ENCODE results near the gene GRIPAP1. TPM values are rescaled to one million over a fixed set of nuclear protein-coding genes. Genes with fewer than 3 reads are reported as not detected.

The GRIPAP1 gene
- total RNA-seq, 4 donors from 2014 or later: 24.7 to 36.4 (median 33.7) TPM

DNA sequence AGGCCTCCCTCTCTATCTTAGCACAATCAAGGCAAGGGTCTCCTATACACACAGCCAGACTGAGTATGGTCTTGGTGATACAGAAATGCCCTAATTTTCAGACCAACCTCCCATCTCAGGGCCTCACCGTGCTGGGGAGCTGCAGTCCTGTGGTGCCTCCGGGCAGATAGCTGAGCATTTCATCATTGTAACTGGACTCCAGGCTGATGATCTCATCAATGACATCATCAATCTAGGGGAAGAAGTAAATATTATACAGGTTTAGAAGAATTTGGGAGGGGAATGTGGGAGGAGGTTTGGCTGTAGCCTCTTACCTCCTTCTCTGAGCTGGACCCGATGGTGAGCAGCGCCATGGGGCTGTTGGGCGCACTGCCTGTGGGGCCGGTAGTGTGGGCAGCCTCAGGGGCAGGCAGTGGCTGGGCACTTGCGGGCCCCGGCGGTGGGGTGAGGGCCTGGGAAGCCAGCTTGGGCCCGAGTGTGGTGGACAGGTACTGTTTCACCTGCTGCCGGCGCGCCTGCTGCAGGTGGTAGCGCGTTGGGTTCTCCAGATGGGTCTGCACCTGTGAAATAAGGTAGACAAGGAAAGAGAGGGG lies 35.9 kb upstream of the GRIPAP1 start:
- WGBS: 93% methylated on average over 15 of the region's 15 CpGs
- Histone ChIP-seq H3K36me3 (peaks cover 23 to 62% (median 52%) of the 10 kb centered on the region in 4 donors), H3K27me3 (no peaks in the 10 kb centered on the region), H3K4me3 (no peak overlapping the region), H3K4me1 (peaks cover 13 to 59% (median 39%) of the 10 kb centered on the region in 4 donors), H3K9me3 (no peaks in the 10 kb centered on the region), H3K27ac (replicated peaks in 1 of 4) (peak overlapping the region; percentile 94 to 99 (median 98))
- TF ChIP-seq POLR2AphosphoS5 (IDR thresholded peaks at IDR 0.05): no peak
- TF ChIP-seq, protein P1, sequence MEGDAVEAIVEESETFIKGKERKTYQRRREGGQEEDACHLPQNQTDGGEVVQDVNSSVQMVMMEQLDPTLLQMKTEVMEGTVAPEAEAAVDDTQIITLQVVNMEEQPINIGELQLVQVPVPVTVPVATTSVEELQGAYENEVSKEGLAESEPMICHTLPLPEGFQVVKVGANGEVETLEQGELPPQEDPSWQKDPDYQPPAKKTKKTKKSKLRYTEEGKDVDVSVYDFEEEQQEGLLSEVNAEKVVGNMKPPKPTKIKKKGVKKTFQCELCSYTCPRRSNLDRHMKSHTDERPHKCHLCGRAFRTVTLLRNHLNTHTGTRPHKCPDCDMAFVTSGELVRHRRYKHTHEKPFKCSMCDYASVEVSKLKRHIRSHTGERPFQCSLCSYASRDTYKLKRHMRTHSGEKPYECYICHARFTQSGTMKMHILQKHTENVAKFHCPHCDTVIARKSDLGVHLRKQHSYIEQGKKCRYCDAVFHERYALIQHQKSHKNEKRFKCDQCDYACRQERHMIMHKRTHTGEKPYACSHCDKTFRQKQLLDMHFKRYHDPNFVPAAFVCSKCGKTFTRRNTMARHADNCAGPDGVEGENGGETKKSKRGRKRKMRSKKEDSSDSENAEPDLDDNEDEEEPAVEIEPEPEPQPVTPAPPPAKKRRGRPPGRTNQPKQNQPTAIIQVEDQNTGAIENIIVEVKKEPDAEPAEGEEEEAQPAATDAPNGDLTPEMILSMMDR (IDR thresholded peaks at IDR 0.05): no peak
- TF ChIP-seq EP300 (IDR thresholded peaks at IDR 0.05): no peak
- no peak for TF ChIP-seq POLR2A (IDR thresholded peaks at IDR 0.05; ENCODE audit: low read depth)
- intact Hi-C loops (cut with DNase I): no loop called here
- DNase-seq (ENCODE audit: extremely low spot score): no peak

DNA sequence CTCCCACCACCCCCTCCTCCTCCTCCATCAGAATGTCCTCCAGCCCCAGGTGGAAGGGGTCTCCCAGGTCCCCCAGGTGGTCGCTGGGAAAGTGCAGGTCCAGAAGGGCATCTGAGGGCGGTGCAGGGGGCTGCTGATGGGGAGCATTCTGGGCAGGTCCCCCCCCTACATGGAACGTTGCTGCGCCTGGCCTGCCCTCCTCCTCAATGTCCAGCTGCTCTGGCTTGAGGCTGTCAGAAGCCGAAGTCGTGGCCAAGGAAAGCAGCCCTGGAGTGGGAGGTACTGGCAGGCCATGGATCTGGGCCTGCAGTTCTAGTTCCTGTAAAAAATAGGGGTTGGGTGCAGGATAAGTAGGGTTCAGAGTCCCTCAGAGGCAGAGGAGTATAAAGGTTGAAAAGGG lies 28.2 kb upstream of the GRIPAP1 start:
- WGBS: 67% methylated on average over 3 of the region's 6 CpGs
- Histone ChIP-seq H3K4me3 (no peak overlapping the region), H3K27ac (replicated peaks in 1 of 4) (no peak overlapping the region), H3K36me3 (peaks cover 6 to 64% (median 48%) of the 10 kb centered on the region in 4 donors), H3K4me1 (peaks cover 0 to 20% (median 16%) of the 10 kb centered on the region in 4 donors), H3K27me3 (no peaks in the 10 kb centered on the region), H3K9me3 (no peaks in the 10 kb centered on the region)
- intact Hi-C loops (cut with DNase I): no loop called here
- DNase-seq (ENCODE audit: extremely low spot score): no peak
- no peak for TF ChIP-seq EP300 (IDR thresholded peaks at IDR 0.05)
- no peak for TF ChIP-seq POLR2A (IDR thresholded peaks at IDR 0.05; ENCODE audit: low read depth)
- TF ChIP-seq, protein P1 (IDR thresholded peaks at IDR 0.05): no peak

DNA sequence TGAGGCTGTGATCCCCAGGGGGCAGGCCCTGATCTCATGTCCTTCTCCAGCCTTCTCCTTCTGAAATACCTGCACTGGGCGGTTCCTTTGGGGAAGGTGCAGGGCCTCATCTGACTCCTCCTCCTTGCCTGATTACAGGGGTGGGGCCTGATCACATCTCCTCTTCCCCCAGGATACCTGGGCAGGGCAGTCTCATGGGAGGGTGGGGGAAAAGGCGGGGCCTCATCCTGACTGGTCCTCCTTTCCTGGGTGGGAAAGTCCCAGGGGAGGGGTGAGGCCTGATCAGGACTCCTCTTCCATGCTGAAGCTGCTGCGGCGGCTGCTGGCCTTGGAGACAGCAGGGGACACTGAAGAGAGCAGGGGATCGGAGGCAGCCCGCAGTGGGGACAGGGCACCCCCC lies 27.8 kb upstream of the GRIPAP1 start:
- Histone ChIP-seq H3K4me1 (peaks cover 0 to 20% (median 16%) of the 10 kb centered on the region in 4 donors), H3K4me3 (no peak overlapping the region), H3K27me3 (no peaks in the 10 kb centered on the region), H3K9me3 (no peaks in the 10 kb centered on the region), H3K27ac (replicated peaks in 1 of 4) (no peak overlapping the region), H3K36me3 (peaks cover 6 to 64% (median 47%) of the 10 kb centered on the region in 4 donors)
- 100% methylated on average over 3 of the region's 6 CpGs for WGBS
- intact Hi-C loops (cut with DNase I): no loop called here
- TF ChIP-seq POLR2A (IDR thresholded peaks at IDR 0.05; ENCODE audit: low read depth) (no peak), POLR2AphosphoS5 (IDR thresholded peaks at IDR 0.05) (no peak), EP300 (IDR thresholded peaks at IDR 0.05) (no peak)
- TF ChIP-seq, protein P1 (IDR thresholded peaks at IDR 0.05): no peak
- DNase-seq (ENCODE audit: extremely low spot score): no peak

DNA sequence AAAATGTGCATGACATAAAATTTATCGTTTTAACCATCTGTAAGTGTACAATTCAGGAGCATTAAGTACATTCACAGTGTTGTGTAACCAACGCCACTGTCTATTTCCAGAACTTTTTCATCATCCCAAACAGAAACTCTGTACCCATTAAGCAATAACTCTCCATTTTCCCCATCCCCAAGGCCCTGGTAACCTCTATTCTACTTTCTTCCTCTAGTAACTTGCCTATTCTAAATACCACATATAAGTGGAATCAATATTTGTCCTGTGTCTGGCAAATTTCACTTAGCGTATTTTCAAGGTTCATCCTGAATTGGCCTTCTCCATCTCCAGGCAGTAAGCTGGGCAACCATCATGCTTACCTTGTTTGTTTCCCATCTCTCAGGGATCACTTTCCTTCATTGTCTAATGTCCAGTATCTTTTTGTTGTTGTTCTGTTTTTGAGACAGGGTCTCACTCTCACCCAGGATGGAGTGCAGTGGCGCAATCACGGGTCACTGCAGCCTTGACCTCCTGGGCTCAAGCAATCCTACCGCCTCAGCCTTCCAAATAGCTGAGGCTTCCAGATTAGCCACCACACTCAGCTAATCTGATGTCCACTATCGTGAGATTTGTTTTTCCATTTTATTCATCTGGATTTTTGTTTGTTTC lies 17.7 kb upstream of the GRIPAP1 start:
- no peaks in the 10 kb centered on the region for H3K27me3 ChIP-seq
- 83% methylated on average over 7 of the region's 7 CpGs for WGBS
- intact Hi-C loops (cut with DNase I): no loop called here

More for the DNA sequence above, 17.7 kb upstream of the GRIPAP1 start:
- DNase-seq (ENCODE audit: extremely low spot score): no peak
- TF ChIP-seq, protein P1 (IDR thresholded peaks at IDR 0.05): no peak
- TF ChIP-seq EP300 (IDR thresholded peaks at IDR 0.05): no peak
- TF ChIP-seq POLR2A (IDR thresholded peaks at IDR 0.05; ENCODE audit: low read depth): no peak
- TF ChIP-seq POLR2AphosphoS5 (IDR thresholded peaks at IDR 0.05): no peak
- no peaks in the 10 kb centered on the region for H3K4me1 ChIP-seq
- H3K27ac ChIP-seq (replicated peaks in 1 of 4): no peak overlapping the region
- H3K4me3 ChIP-seq: no peak overlapping the region
- no peaks in the 10 kb centered on the region for H3K9me3 ChIP-seq
- H3K36me3 ChIP-seq: peaks cover 0 to 5% (median 0%) of the 10 kb centered on the region in 4 donors
